HG03025 (cell line): Measurements from ENCODE around the gene IFITM2.

Source experiments
- ATAC-seq: cut with Tn5 transposase; IDR thresholded peaks from one replicate; pipeline ENCODE4 v1.9.1; 2021; ENCODE audit warnings: mild to moderate bottlenecking, moderate library complexity; ENCODE audit not compliant: unreplicated experiment, low FRiP score

IFITM2 gene

DNA sequence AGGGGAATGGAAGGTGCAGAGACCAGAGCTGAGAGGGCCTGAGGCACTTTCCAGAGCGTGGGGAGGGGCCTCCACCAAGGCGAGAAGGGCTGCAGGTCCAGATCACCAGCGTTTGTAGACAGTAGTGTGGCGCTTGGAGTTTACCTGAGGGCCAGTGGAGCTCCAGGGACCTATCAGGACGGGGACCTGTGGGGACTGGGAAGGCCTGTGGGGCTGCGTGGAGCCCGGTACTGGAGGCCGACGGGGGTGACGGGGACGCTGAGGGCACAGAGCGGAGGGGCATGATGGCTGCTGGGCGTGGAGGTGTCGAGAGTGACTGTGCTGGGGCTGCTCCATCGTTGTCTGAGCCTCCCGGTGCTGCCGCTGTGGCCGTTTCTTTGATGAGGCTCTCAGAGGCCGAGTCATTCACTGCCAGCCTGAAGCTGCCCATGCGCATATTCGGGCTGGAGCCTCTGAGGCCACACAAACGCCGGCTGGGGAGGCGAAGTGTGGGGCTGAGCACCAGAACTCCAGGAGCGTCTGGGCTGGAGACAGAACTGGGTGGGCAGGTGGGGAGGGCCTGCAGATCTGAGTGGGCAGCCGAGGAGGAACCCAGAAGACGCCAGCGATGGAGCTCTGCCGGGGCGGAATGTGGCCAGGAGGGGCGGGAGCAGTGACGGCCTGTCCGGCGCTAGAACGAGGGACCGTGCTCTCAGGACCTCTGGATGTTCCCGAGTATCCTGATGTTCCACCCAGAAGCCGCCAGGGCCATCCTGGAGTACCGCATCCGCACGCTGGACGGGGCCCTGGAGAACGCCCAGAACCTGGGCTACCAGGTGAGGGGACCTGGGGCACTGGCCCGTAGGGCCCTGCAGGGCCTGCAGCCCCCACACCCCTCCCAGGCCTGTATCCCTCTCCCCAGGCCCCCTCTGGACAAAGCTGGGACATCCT lies 16.1 kb upstream of the IFITM2 start:
- ATAC-seq: no peak

DNA sequence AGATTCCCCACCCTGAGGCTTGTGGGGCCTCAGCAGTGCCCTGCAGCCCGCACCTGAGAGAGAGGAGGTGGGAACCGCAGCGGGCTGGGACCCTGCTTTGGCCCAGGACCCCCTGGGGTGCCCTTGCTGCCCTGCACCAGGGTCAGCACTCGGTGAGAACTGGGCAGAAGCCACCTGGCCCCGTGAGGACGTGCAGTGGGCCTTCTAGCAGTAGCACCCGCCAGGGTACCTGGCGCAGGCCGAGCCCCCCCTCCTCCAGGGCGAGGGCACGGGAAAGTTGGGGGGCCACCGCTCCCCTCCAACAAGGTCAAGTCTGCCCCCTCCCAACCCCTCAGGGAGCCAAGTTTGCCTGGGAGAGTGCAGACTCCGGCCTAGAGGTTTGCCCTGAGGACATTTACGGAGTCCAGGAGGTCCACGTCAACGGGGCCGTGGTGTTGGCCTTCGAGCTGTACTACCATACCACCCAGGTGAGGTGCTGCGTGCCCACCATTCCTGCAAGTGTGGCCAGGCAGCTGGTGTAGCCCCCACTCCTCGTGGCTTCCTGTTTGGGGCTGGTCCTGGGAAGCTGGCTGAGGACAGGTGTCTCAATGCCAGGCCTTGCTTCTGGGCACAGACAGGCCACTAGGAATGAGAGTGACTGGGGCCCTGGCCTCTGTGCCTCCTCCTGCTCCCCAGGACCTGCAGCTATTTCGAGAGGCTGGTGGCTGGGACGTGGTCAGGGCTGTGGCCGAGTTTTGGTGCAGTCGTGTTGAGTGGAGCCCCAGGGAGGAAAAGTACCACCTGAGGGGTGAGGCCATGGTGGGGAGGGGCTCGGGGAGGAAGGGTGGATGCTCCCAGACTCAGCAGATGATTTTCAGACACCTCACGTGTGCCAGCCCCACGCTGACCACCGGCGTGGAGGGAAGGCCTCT lies 15.2 kb upstream of the IFITM2 start:
- no peak for ATAC-seq

- no peak for ATAC-seq
These were observed 14.3 kb upstream of the IFITM2 start for GRCh38 chr11:293271-293851.

DNA sequence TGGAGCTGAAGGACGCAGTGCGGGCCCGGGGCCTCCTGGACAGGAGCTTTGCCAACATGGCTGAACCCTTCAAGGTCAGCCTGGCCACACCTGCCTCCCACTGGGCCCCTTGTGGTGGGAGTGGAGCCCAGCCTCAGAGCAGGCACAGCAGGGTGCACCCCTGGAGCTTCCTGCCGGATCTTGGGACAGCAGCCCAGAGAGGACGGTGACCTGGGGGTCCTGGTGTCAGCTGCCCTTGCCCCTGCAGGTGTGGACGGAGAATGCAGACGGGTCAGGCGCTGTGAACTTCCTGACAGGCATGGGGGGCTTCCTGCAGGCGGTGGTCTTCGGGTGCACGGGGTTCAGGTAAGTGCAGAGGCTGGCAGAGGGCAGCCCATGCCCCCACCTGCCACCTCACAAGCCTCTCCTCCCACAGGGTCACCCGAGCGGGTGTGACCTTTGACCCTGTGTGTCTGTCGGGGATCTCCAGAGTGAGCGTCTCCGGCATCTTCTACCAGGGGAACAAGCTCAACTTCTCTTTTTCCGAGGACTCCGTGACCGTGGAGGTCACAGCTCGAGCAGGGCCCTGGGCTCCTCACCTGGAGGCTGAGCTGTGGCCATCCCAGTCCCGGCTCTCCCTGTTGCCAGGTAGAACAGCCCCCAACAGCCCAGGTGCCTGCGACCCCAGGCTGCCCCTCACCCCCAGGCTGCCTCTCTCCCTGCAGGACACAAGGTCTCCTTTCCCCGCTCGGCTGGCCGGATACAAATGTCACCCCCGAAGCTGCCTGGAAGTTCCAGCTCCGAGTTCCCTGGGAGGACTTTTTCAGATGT lies 13.6 kb upstream of the IFITM2 start:
- ATAC-seq: no peak

DNA sequence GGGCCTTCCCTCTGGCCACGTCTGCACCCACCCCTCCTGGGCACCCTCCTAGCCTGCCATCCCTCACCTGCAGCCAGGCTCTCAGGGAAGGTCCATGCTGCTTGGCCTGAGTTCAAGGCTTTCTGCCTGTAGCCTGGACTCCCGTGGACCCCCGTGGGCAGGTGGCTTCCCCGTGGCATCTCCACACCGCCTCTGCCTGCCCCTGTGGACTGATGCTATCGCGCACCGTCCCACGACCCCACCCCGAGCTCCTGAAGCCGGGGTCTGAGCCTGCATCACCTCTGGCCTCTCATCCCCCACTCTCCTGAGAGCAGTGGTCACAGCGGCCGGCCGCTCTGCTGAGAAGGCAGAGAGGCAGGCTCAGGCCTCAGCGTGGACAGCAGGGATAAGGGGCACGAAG lies 12.8 kb upstream of the IFITM2 start:
- no peak for ATAC-seq

GRCh38 chr11:295351-296170 lies 12.1 kb upstream of the IFITM2 start:
- no peak for ATAC-seq

DNA sequence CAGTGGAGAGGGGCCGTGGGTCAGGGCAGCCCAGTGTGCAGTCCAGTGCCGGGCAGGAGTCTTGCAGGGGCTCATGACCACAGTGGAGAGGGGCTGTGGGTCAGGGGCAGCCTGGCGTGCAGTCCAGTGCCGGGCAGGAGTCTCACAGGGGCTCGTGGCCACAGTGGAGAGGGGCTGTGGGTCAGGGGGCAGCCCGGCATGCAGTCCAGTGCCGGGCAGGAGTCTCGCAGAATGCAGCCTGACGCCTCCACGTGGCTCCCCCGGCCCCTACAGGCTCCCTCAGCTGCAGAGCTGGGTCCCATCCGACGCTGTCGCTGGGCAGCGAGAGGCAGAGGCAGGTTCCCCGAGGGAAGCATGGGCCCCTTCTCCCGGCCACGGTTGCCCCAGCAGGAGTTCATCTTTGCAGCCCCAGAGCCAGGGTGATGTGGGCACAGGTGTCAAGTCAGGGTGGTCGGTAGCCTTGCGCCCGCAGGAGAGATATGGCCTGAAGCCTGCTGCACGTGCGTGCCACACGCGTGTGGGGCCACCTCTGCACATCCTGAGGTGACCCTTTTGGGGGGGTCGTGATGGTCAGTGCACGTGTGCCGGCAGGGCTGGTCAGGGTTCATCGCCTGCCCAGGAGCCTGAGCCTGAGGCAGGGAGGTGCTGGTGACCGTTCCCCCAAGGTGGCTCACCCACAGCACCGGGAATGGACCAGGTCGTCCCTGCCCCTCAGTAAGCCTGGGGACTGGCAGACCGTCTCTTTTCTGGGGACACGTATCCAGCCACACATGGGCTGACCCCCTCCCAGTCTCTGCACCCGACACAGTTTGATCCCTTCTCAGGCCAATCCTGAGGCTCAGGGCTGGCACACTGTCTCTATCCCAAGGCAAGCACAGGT lies 11.2 kb upstream of the IFITM2 start:
- ATAC-seq: no peak

DNA sequence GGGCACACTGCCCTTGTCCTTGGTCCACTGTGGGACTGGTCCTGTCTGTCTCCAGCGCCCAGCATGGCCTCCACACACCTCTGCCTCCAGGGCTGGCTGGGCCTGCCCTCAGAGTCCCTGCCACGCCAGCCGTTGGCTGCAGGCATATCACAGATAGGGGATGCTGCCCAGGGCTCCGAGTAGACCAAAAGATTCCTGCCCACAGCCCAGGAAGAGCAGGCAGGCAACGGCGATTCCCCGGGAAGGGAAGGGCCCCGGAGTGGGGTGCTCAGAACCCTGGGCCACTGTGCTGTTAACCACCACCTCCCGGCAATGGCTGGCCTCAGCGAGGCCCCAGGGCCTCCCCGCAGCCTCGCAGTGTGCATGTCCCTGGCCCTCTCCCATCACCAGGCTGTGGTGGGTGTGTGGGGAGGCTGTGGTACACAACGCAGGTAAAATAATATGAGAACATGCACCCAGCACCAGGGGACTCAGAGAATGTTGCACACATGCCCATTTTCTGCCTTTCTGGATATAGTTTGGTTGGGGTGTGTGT lies 10.5 kb upstream of the IFITM2 start:
- no peak for ATAC-seq

- ATAC-seq: no peak
These were observed 9.8 kb upstream of the IFITM2 start for GRCh38 chr11:297586-298405.

GRCh38 chr11:298406-299065 lies 9.1 kb upstream of the IFITM2 start:
- no peak for ATAC-seq

- no peak for ATAC-seq
These were observed 8.3 kb upstream of the IFITM2 start, which contains the start of gene IFITM5 for GRCh38 chr11:299081-299891. TSS of gene IFITM5 (minus strand) at chr11:299526. CDS start at chr11:299490, 36 bp downstream.

DNA sequence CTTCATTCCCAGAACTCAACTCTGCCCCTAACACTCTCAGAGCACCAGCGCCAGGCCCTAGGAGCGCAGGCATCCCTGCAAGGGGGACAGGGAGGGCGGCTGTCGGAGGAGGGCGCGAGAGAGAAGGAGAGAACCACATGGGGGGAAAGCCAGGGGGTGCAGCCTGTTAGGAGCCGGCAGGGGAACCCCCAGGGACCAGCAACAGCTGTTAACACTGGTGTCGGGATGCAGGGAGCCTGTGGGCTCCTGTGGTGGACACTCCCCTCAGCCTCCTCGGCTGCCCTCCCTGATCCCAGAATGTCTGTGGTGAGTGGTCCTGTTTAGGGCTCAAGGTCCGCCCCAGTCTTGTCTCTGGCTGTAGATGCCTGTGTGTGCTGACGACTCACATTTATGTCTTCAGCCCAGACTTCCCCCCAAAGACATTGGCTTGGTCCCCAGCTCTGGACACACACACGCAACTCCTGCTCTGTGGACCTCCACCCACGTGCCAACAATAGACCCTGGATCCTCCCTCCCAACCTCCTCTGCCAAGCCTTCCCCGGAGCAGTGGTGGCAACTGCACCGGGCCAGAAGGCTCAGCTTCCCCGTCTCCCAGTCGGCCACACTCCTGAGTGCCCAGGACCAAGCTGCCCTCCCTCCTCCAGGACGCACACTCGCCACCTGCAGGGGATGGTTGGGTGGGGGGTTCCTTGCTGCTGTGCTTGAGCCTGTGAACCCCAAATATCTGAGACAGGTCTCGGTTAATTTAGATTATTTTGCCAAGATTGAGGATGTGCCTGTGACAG lies 7.5 kb upstream of the IFITM2 start:
- ATAC-seq: no peak

DNA sequence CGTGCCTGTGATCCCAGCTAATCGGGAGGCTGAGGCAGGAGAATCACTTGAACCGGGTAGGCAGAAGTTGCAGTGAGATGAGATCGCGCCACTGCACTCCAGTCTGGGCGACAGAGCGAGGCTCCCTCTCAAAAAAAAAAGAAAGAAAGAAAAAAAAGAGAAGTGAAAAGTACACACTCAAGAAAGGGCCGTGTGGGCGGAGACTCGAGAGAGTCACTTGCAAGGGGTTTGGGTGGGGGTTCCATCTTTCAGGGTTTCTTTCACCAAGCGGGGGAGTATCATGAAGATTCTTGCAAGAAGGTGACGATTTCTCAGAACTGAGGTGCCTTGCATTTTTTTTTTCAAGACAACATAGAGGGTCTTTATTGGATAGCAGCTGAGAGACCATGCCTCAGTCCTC lies 4.3 kb upstream of the IFITM2 start:
- ATAC-seq: no peak

DNA sequence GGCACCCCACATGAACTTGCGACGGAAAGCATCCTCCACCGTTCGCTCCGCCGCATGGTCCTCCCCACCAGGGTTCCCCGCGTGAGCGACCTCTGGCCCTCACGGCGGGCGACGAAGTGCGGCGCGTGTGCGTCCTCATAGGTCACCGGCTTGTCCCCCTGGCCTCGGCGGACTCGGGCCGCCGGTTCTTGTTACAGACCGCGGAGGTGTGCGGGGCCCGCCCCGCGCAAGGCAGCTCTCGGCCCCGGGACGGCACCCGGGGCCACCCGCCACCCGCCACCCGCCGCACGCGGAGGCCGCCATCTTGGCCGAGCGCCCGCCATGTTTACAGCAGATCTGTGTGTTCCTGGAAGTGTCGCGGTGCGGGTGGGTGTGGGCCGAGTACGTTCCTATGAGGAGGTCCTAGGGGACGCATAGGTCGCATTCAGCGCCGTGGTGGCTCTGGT lies 3.5 kb upstream of the IFITM2 start:
- no peak for ATAC-seq
